Tibial nerve (tissue), 4 donors: ENCODE results near the gene PTPRJ. TPM values are rescaled to one million over a fixed set of nuclear protein-coding genes. Genes with fewer than 3 reads are reported as not detected.

Source experiments
- DNase-seq, 2 donors: peaks; one replicate each; pipeline ENCODE4 v3.0.0-alpha.2; 2019; ENCODE audit warnings: low spot score in 2 of 2
- H3K27ac ChIP-seq, 4 donors: fragments of 200-600 bp; sonication (generic) in 3 of 4; one replicate each; pipeline ENCODE4 v1.5.1; 2017 to 2019; ENCODE audit warnings: mild to moderate bottlenecking in 1 of 4
- H3K27me3 ChIP-seq, 2 donors: fragments of 200-600 bp; sonication (generic) in 1 of 2; one replicate each; pipeline versions ENCODE4 v1.5.1 to v1.6.0; 2017 to 2019
- H3K36me3 ChIP-seq, 3 donors: fragments of 200-600 bp; sonication (generic); one replicate each; pipeline ENCODE4 v1.5.1; 2018 to 2019
- H3K4me1 ChIP-seq, 4 donors: fragments of 200-600 bp; sonication (generic) in 3 of 4; one replicate each; pipeline ENCODE4 v1.5.1; 2017 to 2019
- H3K4me3 ChIP-seq, 4 donors: fragments of 200-600 bp; sonication (generic) in 3 of 4; one replicate each; pipeline ENCODE4 v1.5.1; 2017 to 2019; ENCODE audit warnings: mild to moderate bottlenecking in 1 of 4, moderate library complexity in 1 of 4
- H3K9me3 ChIP-seq, 4 donors: fragments of 200-600 bp; sonication (generic) in 3 of 4; one replicate each; pipeline ENCODE4 v1.5.1; 2017 to 2019
- CTCF ChIP-seq, 5 experiments: fragments of 200-600 bp in 3 of 5; fragments of 450-650 bp in 2 of 5; sonication (generic) in 3 of 5; IDR thresholded peaks; one replicate each; pipeline ENCODE4 v1.5.1; 2016 to 2019; ENCODE audit warnings: antibody characterized with exemption in 5 of 5, mild to moderate bottlenecking in 3 of 5, moderate library complexity in 2 of 5
- EP300 ChIP-seq, 2 donors: sonication (generic); formaldehyde crosslinking; IDR thresholded peaks; one replicate each; pipeline ENCODE4 v1.6.1; 2017; ENCODE audit warnings: antibody characterized with exemption in 2 of 2, mild to moderate bottlenecking in 1 of 2
- POLR2A ChIP-seq, 2 donors: fragments of 450-650 bp; IDR thresholded peaks; one replicate each; pipeline ENCODE4 v1.6.1; 2017; ENCODE audit warnings: antibody characterized with exemption in 2 of 2, mild to moderate bottlenecking in 2 of 2, moderate library complexity in 2 of 2
- WGBS, 2 donors: methylation state at CpG; one replicate each; pipeline ENCODE4 v1.1.5; 2018; 5-methylcytosine and 5-hydroxymethylcytosine counted together
- total RNA-seq, 4 donors: library from RNA; depleted of rRNA; stranded (reverse); fragments of >200 nt; gene quantifications; one replicate each; pipeline ENCODE4 v1.1.0, GENCODE V29; 2016

Gene PTPRJ
- total RNA-seq, 4 donors from 2014 or later, result 20.5 to 24.3 (median 22.3) TPM

DNA sequence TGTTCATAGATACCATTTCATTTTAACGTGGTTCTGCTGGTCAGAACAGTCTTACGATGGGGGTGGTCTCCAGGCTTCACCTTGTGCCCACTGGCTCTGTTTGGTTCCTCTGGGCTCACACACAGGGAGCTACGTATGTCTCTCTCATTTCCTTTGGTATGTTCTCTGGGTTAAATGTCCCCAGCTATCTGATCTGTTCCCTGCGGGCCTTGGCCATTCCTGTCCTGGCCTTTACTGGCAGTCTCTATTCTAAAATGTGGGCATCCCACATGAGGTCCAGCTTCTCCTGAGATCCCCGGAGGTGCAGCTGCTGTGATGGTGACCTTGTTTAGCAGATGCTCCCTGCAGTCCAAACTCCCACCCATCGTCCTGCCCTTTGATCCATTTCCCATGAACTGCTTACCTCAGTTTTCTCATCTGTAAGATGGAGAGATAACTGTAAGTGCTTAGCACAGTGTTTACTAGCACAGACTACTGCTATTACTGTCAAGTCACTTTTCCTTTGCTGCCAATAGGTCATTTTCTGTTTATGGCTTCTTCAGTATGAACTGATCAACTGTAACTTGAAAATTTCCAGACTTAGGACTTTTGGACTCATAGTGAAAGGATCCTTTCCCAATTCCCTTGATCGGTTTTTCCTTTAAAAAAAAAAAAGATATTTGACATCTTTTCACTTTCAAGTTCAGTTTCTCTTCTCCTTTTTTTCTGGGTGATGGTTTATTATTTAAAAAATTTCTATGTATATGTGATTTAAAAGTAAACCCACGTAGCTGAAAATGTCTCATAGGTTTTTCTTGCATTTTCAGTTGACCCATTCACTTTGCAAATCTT, 92.9 kb downstream of the PTPRJ start:
- WGBS, 2 donors, result 79 to 80% methylated on average over 8 of the region's 8 CpGs
- Histone ChIP-seq H3K27me3 (no peaks in the 10 kb centered on the region), H3K36me3 (no peaks in the 10 kb centered on the region), H3K4me3 (no peak overlapping the region), H3K27ac (no peak overlapping the region), H3K4me1 (peaks cover 0 to 27% (median 1%) of the 10 kb centered on the region in 4 donors), H3K9me3 (no peaks in the 10 kb centered on the region)
- no peak for DNase-seq
- TF ChIP-seq CTCF (IDR thresholded peaks at IDR 0.05), result no peak
- no peak for TF ChIP-seq POLR2A (IDR thresholded peaks at IDR 0.05)
- TF ChIP-seq EP300 (IDR thresholded peaks at IDR 0.05), result no peak

DNA sequence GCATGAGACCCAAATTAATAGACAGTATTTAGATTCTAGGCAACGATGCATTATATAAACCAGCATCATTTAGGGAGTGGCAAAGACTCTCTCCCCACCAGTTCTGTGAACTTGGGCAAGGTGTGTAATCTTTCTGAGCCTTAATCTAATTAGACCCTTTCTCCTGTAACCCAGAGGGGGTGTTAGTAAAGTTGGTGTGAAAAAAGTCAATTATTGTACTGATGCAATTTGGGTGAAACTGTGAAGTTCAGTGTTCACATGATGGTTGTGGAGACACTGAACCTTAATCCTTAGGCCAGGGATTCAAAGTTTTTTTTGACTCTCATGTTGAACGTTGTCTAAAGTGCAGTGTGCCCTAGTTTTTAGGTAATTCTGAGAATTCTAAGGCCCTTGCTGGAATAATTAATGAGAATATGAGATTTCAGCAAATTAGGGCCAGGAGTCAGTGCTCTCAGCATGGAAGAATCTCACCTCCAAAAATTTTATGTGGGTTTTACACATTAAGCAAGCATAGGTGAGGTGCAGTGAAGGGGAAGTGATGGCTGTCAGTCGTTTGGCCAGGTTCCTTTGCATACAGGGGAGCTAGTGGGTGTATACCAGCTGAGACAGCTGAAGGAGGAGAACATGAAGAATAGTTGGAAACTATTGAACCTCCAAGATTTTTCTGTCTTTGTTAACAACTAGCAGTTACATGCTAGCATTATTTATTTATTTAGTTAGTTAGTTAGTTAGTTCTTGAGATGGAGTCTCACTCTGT, 94.2 kb downstream of the PTPRJ start:
- WGBS, 2 donors, result 56 to 73% methylated on average over 3 of the region's 3 CpGs
- H3K27me3 ChIP-seq, result no peaks in the 10 kb centered on the region
- no peak for DNase-seq

DNA sequence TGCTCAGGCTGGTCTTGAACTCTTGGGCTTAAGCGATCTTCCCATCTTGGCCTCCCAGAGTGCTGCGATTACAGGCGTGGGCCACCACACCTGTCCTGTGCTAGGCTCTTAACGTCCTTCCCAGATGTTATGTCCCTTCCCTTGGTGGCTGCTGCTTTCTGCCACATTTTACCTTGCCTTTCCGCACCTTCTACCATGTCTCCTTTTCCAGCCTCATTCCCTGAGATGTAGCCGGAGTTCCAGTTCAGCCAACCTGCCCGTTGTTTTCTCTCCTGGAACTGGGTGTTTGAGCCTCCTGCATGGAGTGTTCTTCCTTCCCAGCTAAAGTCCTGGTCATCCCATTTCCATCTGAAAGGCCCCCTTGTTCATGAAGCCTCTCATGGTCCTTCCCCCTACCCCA, 95.3 kb downstream of the PTPRJ start:
- DNase-seq, result no peak
- Histone ChIP-seq H3K4me3 (no peak overlapping the region), H3K27me3 (no peaks in the 10 kb centered on the region), H3K36me3 (no peaks in the 10 kb centered on the region), H3K4me1 (peaks cover 0 to 50% (median 7%) of the 10 kb centered on the region in 4 donors), H3K9me3 (no peaks in the 10 kb centered on the region), H3K27ac (no peak overlapping the region)
- 96 to 100% methylated on average over 7 of the region's 7 CpGs for WGBS, 2 donors
- TF ChIP-seq POLR2A (IDR thresholded peaks at IDR 0.05) (no peak), CTCF (IDR thresholded peaks at IDR 0.05) (no peak), EP300 (IDR thresholded peaks at IDR 0.05) (no peak)

More for the DNA sequence above, 94.2 kb downstream of the PTPRJ start:
- no peak overlapping the region for H3K4me3 ChIP-seq
- H3K4me1 ChIP-seq, result peaks cover 0 to 39% (median 5%) of the 10 kb centered on the region in 4 donors
- no peak for TF ChIP-seq EP300 (IDR thresholded peaks at IDR 0.05)
- H3K9me3 ChIP-seq, result no peaks in the 10 kb centered on the region
- H3K27ac ChIP-seq, result no peak overlapping the region
- H3K36me3 ChIP-seq, result no peaks in the 10 kb centered on the region

GRCh38 chr11:48077251-48077650, 96.9 kb downstream of the PTPRJ start:
- 66 to 67% methylated on average over 6 of the region's 6 CpGs for WGBS, 2 donors
- no peak for DNase-seq
- H3K27ac ChIP-seq, result peak overlapping the region in 2 of 4 donors; percentile 8 to 15
- no peaks in the 10 kb centered on the region for H3K36me3 ChIP-seq
- no peak overlapping the region for H3K4me3 ChIP-seq
- TF ChIP-seq CTCF (IDR thresholded peaks at IDR 0.05) (no peak), POLR2A (IDR thresholded peaks at IDR 0.05) (no peak), EP300 (IDR thresholded peaks at IDR 0.05) (no peak)
- no peaks in the 10 kb centered on the region for H3K27me3 ChIP-seq
- H3K9me3 ChIP-seq, result no peaks in the 10 kb centered on the region
- peaks cover 0 to 66% (median 12%) of the 10 kb centered on the region in 4 donors for H3K4me1 ChIP-seq

DNA sequence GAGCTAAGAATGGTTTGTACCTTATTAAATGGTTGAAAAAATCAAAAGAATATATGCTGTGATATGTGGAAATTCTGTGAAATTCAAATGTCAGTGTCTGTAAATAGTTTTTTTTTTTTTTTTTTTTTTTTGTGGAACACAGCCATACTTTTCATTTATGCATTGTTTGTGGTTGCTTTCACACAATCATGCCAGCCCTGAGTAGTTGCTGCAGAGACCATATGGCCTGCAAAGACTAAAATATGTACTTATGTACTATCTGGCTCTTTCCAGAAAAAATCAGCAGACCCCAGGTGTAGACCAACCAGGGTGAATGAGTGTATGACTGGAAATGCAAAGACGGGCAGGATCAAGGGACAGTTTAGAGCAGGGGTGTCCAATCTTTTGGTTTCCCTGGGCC, 98.3 kb downstream of the PTPRJ start:
- no peaks in the 10 kb centered on the region for H3K9me3 ChIP-seq
- H3K4me3 ChIP-seq, result no peak overlapping the region
- H3K4me1 ChIP-seq, result peaks cover 0 to 78% (median 13%) of the 10 kb centered on the region in 4 donors
- WGBS, 2 donors, result 88 to 97% methylated on average over 1 of the region's 1 CpG
- no peaks in the 10 kb centered on the region for H3K36me3 ChIP-seq
- no peaks in the 10 kb centered on the region for H3K27me3 ChIP-seq
- DNase-seq, result no peak
- no peak overlapping the region for H3K27ac ChIP-seq
- TF ChIP-seq EP300 (IDR thresholded peaks at IDR 0.05) (no peak), CTCF (IDR thresholded peaks at IDR 0.05) (no peak), POLR2A (IDR thresholded peaks at IDR 0.05) (no peak)
